Left cardiac atrium (tissue), 4 donors: ENCODE data around the gene FKBP10. TPM values are rescaled to one million over a fixed set of nuclear protein-coding genes. Genes with fewer than 3 reads are reported as not detected.
"Not testable (repeated sequence)": the region's sequence is repeated elsewhere in the genome, so short reads cannot be mapped to it uniquely, and the experiment has no call there.

ENCODE experiments used
- ATAC-seq, 2 donors: fragments of 200-7000 bp; cut with Tn5 transposase; one replicate each; pipeline ENCODE4 v1.9.1; 2020; ENCODE audit warnings: mild to moderate bottlenecking in 2 of 2, moderate library complexity in 2 of 2
- DNase-seq: peaks from one replicate; pipeline ENCODE4 v3.0.0-alpha.2; 2020
- intact Hi-C, 2 donors: fragments of 100-400 bp; cut with DNase I; formaldehyde crosslinking; loops; one replicate each; pipeline versions ENCODE4 v1.14.1 to v1.15.1; 2022 to 2023
- total RNA-seq, 2 donors: library from RNA; stranded (reverse); fragmentation: NEBNext Ultra II Directional; extraction: Animal tissue kit (Norgen Biotek cat#: 25700); gene quantifications; one replicate each; pipeline ENCODE4 v1.2.1, GENCODE V29; 2021
- donor health status: DM: no; HTN: yes; CAD: no.
- donor health status: DM: no; HTN: yes; CAD: no; lungs with severe emphysema.
- donor health status: DM: yes; HTN: yes; CAD: no.
- donor health status: Dilated cardiomyopathy.

The FKBP10 gene
- total RNA-seq, 2 donors from 2014 or later, result 33.0 to 47.3 TPM

DNA sequence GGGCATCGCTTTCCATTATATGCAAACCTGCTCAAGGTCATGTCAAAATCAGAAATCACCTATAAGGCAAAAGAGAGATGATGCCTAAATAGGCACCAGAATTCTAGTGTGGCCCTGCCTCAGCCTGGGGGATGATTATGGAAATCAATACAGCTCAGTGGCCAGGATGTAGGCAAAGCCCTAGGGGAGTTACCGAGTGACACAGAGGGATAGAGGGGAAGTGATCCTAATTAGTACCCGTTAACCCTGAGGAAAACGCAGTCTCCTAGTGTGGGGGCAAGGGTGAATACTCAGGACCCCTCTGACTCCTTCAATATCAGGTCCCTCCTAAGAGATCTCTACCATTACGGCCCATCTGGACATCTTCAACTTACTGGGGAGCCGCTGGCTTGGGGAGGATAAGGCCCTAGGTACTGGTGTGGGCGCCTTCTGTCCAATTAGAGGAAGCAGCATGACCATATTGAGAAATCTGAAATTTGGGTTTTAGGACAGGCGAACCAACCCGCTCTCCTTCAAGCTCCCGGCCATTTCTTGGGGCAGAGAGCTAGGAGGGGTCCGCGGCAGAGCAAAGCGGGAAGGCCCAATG, 22.5 kb downstream of the FKBP10 start:
- ATAC-seq (peak; percentile 55 to 69), DNase-seq (no peak)
- intact Hi-C loops, result no loop called here

DNA sequence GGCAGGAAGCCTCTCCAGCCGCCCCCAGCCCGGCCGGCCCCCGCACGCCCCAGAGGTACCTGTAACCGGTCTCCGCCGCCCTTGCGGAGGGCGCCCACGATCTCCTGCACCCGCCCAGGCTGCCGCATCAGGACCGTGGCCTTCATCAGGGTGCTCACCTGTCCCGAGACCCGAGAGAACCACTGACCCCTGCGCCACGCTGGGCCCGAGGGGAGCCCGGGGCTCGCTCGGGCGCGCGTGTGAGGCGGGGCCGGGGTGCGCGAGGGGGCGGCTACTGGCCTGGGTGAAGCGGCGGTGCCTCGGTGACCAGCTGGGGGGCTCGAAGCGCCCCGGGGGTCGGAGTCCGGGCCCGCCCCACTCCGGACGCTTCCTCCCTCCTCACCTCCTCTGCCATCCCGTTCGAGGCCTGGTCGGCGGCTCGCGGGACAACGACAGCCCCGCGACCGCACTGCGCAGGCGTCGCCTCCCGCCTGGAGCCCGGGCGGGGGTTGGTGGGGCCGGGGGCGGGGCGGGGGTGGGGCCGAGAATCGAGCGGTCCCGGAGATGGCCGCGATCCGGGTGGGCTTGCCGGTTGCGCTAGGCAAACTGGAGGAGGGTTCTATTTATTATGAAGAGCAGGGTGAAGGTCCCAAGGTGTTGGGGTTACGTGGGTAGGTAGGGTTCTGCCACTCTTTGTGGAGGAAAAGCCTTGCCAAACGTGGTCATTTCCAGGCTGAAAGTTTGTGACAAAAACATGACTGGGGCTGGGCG, 23.2 kb downstream of the FKBP10 start, which contains the start of gene NT5C3B:
Gene NT5C3B (minus strand): TSS at position 433 of the 750 bp plus-strand sequence. CDS start 39 bp downstream, at position 394.
- intact Hi-C loops, result no loop called here
- ATAC-seq, result peak; percentile 95 to 96
- DNase-seq, result peak; percentile 75

DNA sequence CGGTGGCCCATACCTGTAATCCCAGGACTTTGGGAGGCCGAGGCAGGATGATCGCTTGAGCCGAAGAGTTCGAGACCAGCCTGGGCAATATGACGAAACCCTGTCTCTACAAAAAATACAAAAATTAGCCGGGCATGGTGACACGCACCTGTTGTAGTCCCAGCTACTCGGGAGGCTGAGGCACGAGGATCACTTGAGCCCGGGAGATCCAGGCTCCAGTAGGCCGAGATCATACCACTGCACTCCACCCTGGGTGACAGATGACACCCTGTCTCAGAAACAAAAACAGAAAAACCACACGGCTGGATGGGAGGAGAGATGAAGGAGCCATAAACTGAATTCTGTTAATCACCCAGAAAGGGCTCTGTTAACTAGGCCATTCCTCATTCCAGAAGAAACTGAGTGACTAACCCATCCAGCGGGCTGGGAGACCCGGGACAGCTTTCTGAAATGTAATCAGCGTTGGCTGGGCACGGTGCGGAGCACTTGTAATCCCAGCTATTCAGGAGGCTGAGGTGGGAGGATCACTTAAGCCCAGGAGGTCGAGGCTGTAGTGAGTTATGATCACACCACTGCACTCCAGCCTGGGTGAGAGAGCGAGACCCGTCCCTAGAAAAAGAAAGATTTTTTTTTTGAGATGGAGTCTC, 23.9 kb downstream of the FKBP10 start:
- DNase-seq (no peak), ATAC-seq (no peak)
- intact Hi-C loops, result no loop called here

DNA sequence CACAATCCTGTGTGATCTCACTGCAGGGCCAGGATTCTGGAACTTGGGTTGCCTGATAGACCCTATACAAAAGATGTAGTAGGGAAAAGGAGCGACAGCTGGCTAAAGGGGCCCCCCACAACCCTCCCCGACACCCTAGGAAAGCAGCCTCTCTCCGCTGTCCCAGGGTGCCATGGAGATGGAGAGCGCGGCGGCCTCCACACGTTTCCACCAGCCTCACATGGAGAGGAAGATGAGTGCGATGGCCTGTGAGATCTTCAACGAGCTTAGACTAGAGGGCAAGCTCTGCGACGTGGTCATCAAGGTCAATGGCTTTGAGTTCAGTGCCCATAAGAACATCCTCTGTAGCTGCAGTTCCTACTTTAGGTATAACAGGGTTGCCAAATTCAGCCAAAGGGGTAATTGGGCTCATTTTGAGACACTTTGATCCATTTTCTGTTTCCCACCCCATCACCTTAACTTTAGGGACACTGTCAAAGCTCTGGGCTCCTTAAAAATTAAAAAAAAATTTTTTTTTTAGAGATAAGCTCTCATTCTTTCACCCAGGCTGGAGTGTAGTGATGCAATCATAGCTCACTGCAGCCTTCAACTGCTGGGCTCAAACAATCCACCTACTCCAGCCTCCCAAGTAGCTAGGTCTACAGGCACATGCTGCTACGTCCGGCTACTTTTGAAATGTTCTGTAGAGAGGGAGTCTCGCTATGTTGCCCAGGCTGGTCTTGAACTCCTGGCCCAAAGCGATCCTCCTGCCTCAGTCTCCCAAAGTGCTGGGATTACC, 25.1 kb downstream of the FKBP10 start, which contains the start of gene KLHL10:
Gene KLHL10 (plus strand): TSS at position 65 of the 778 bp plus-strand sequence. CDS start 108 bp downstream, at position 173.
- ATAC-seq (no peak), DNase-seq (no peak)
- intact Hi-C loops, result no loop called here

DNA sequence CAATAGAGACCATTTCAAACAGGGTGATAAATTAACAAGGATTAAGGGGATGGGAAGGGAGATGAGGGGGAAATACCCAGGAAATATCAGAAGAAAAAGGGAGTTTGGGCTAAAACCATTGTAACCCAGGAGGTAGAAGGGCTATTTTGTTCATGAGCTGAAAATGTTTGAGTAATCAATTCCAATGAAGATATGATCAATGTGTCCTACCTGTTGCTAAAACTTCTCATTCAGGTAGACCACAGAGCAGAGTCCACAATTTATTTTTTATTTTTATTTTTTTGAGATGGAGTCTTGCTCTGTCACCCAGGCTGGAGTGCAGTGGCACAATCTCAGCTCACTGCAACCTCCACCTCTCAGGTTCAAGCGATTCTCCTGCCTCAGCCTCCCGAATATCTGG, 26.6 kb downstream of the FKBP10 start:
- DNase-seq, intact Hi-C loops, ATAC-seq: not testable (repeated sequence)

DNA sequence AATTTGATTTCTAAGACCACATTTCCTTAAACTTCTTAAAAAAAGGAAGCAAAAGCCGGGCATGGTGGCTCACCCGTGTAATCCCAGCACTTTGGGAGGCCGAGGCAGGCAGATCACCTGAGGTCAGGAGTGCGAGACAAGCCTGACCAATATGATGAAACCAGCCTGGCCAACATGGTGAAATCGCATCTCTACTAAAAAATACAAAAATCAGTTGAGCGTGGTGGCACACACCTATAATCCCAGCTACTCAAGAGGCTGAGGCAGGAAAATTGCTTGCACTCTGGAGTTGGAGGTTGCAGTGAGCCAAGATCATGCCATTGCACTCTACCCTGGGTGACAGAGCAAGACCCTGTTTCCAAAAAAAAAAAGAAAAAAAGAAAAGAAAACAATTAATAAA, 28.0 kb downstream of the FKBP10 start:
- intact Hi-C loops, DNase-seq, ATAC-seq: not testable (repeated sequence)

DNA sequence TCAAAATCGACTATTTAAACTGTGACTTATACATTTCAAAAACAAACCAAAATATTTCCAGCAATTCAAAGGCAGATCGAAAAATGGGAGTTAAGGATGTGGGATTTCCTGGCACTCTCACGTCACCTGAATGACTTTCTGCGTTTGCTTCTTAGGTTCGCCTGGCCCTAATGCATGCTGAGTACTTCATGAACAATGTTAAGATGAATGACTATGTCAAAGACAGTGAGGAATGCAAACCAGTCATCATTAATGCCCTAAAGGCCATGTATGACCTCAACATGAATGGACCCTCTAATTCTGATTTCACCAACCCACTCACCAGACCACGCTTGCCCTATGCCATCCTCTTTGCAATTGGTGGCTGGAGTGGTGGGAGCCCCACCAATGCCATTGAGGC, 32.2 kb downstream of the FKBP10 start:
- intact Hi-C loops, result no loop called here
- ATAC-seq, result no peak
- DNase-seq, result no peak

DNA sequence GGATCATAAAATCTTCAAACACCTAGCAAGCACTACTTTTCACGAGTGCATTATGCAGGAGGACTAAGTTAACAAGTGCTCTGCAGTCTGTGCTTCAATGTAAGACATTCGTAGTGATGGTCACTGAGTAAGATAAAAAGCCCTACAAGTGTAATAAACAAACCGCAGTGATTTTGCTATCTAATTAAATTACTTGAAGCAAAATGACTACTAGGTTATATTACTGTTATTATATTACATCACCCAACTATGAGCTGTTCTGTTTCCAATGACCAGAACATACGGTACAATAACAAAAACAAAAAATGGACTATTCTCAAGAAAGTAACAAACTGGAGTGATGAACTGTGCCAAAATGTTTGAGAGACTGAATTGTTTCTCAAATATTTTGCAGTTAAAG, 36.0 kb downstream of the FKBP10 start:
- intact Hi-C loops, result no loop called here
- ATAC-seq, result no peak
- no peak for DNase-seq

DNA sequence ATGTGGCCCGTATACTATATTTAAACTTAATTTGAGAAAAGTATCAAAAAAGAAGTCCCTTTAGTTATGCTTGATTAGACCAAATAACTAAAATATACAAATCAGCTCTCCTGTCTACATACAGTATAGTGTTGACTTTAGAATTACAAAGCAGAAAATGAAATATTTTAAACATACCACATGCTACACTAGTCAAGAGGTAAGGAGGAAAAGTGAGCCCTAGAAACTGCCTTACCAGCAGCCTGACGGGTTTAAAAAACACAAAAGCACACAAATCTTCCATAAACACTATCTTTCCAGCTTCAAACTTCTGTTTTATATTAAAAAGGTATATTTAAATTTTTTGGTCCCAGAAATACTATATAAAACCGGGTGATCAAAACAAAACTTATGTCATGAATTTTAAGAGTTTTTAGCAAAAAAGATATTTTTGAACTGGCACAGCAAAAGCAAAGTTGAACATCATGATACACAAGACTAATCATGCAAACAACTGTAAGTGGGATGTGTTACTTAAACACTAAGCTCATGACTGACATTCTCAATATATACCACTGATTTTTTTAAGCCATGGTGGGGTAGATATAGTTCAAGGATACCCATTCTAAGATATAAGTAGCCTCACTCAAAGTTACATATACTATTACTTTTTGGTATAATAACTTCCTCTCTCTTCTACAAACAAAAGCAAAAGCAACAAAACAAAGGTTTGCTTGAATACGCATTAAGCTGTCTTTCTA, 36.6 kb downstream of the FKBP10 start:
- ATAC-seq (no peak), DNase-seq (no peak)
- intact Hi-C loops, result no loop called here

DNA sequence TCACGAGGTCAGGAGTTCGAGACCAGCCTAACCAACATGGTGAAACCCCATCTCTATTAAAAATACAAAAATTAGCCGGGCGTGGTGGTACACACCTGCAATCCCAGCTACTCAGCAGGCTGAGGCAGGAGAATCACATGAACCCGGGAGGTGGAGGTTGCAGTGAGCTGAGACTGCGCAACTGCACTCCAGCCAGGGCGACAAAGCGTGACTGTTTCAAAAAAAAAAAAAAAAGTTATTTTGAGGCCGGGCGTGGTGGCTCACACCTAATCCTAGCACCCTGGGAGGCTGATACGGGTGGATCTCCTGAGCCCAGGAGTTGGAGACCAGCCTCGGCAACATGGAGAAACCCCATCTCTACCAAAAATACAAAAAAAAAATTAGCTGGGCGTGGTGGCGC, 38.6 kb downstream of the FKBP10 start:
- intact Hi-C loops, DNase-seq, ATAC-seq: not testable (repeated sequence)

DNA sequence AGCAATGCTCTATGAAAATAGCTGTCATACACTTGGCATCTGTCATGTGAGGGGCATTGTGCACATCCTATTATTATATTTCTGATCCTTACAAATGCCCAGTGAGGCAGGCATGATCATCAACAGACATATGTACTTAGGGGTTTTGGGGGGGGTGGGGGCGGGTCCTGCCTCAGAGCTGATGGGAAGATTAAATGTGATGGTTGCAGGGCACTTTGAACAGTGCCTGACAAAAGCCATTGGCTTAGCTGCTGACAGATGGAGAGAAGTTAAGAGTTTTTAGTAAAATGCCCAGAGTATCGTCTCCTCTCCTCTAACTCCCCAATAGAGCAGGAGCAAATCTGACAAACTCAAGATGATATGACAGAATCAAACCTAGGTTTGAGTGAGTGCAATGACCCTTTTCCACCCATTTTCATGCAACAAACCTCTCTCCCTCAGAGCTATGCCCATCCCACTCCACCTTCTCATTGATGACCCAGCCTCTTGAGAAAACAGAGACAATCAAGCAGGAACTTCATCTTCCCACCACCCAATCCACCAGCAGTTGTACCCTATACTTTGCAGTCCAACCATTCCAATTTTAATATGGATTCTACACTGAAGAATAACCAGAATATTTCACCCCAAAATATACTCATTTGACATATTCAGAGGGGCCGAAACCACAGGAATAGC, 47.6 kb downstream of the FKBP10 start:
- DNase-seq (no peak), ATAC-seq (no peak)
- intact Hi-C loops, result no loop called here

DNA sequence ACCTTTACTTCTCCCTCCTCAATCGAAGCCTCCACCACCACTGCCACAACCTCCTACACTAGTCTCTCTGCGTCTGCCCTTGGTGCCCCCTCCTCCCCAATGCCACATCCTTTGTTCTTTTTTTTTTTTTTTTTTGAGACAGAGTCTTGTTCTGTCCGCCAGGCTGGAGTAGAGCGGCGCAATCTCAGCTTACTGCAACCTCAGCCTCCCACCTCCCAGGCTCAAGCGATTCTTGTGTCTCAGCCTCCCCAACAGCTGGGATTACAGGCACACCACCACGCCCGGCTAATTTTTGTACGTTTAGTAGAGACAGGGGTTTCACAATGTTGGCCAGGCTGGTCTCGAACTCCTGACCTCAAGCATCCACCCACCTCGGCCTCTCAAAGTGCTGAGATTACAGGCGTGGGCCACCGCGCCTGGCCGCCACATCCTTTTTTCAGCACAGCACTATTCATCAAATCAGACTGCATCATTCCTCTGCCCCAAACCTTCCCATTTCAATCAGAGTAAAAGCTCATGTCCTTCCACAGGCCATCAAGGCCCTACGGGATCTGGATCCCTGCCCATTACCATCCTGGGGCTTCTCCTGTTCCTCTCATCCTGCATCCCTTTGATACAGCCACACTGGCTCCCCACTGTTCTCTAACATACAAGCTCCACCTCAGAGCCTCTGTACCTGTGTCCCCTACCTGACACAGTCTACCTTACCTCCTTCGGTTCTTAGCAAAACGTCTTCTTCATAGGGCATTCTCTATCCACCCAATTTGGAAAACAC, 50.5 kb downstream of the FKBP10 start:
- DNase-seq, result no peak
- no peak for ATAC-seq
- intact Hi-C loops, result no loop called here

DNA sequence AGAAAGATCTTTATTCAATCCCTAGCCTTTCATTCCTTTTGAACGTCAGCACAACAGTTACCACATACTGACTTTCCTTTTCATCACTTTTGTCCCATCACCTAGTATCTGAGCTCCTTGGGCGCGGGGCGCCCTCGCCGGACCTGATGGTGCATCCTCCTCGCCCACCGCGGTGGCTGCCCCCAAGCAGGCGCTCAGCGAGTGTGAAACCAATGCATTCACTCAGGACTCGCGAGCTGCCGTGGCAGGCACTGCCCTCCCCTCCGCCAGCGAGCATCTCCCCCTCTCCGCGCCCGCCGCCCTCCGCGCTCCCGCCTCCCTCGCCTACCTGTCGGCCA, 51.7 kb downstream of the FKBP10 start:
- ATAC-seq (peak; percentile 64 to 79), DNase-seq (no peak)
- intact Hi-C loops, result no loop called here

DNA sequence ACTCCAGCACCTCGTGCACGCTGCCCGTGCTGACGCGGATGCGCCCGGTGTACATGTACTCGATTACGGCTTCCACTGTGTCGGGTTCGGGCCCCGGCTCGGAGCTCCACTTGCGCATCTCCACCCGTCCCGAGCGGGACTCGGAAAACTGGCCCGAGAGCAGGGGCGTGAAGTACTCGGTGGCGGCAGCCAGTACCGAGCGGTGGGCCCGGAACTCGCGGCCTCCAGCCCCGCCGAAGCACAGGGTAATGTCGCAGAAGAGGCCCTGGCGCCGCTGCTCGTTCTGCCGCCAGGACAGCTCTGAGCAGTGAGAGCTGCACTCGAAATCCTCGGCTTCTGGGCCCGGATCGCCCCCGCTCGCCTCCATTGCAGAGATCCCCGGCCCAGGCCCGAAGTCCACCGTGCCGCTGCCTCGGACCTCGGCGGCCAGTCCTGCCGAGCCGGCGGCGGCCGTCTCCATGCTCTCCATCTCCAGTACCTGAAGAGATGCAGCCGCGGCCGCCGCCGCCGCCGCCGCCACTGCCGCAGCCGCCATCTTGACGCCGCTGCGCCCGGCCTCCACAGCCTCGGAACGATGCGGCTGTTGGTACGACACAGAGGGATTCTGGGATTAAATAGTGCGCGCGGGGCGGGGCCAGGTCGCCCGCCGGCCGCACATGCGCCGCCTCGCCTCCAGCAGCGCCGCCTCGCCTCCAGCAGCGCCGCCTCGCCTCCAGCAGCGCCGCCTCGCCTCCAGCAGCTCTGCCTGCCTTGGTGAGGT, 52.2 kb downstream of the FKBP10 start, which contains the start of gene KLHL11:
Gene KLHL11 (minus strand): TSS at position 588 of the 760 bp plus-strand sequence. CDS start 53 bp downstream, at position 535.
- intact Hi-C loops, result no loop called here
- DNase-seq, result peak; percentile 91
- ATAC-seq, result peak; percentile 95 to 98

DNA sequence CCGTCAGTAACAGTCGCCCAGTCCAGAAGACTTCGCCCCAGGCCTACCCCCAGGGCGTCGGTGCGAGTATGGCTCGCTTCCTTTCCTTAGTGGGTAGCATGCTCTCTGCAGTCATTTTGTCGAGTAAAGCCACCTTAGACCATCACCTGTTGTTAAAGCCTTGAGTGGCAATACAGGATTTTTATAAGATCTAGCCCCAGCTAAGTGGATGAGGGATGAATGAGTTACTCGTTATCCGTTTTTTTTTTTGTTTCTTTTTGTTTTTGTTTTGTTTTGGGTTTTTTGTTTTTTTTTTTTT, 52.7 kb downstream of the FKBP10 start:
- intact Hi-C loops, result no loop called here
- no peak for DNase-seq
- no peak for ATAC-seq

DNA sequence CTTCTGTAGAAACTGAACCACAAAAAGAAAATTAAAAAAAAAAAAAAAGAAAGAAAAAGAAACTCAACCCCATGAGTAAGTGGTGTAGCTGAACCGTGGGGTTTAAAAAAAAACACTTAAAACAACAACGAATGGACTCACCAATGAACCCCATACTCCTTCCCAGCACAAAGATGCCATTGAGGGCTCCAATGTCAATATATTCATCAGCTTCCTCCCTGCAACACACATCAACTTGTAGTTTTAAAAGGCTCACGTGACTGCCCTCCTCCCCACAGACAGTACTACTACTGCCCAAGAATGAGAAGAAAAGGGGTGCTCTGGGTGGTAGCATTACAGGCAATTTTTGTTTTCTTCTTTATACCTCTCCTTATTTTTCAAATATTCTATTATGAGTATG, 55.8 kb downstream of the FKBP10 start:
- ATAC-seq (no peak), DNase-seq (no peak)
- intact Hi-C loops, result no loop called here

DNA sequence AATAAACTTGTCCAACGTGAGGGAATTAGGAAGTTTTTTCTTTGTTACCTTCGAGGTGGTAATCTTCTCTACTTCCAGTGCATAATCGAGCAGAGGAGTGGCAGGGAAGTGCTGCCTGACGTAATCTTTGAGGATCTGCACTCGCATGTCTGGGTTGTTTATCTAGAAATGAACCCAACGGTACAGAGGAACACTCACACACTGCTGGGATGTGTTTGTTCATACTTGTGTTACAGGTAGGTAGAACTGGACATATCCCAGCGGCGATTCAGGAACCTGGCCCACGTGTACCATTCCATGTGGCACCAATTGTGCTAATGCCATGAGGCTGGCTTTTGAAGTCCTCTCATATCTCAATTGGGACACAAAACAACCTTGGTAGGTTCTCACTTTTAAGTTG, 56.6 kb downstream of the FKBP10 start:
- ATAC-seq, result no peak
- intact Hi-C loops, result no loop called here
- DNase-seq, result no peak
